Cardiac muscle cell (in vitro differentiated cells and primary cell): ENCODE data around the gene CCNQ. TPM values are rescaled to one million over a fixed set of nuclear protein-coding genes. Genes with fewer than 3 reads are reported as not detected.

Source experiments
- DNase-seq, 2 donors: peaks; one replicate each; pipeline versions ENCODE4 v3.0.0 to v3.0.0-alpha.2; 2010 to 2017; ENCODE audit warnings: low read depth in 1 of 2, low spot score in 1 of 2
- H3K27ac ChIP-seq: fragments of 200-600 bp; sonication (generic); 2 replicates; pipeline ENCODE4 v1.5.1; 2016
- H3K27me3 ChIP-seq: fragments of 200-600 bp; sonication (generic); 2 replicates; pipeline ENCODE4 v1.6.0; 2016; ENCODE audit warnings: control low read depth
- H3K36me3 ChIP-seq: fragments of 200-600 bp; sonication (generic); 2 replicates; pipeline ENCODE4 v1.5.1; 2016; ENCODE audit warnings: control low read depth
- H3K4me1 ChIP-seq: fragments of 200-600 bp; sonication (generic); 2 replicates; pipeline ENCODE4 v1.8.1; 2017; ENCODE audit warnings: low read depth, mild to moderate bottlenecking, mixed run types
- H3K4me3 ChIP-seq: fragments of 200-600 bp; sonication (generic); 2 replicates; pipeline ENCODE4 v1.5.1; 2016; ENCODE audit warnings: mild to moderate bottlenecking
- H3K9me3 ChIP-seq: fragments of 200-600 bp; sonication (generic); 2 replicates; pipeline ENCODE4 v1.5.1; 2017; ENCODE audit warnings: low read depth, mild to moderate bottlenecking, control low read depth
- CTCF ChIP-seq: IDR thresholded peaks from 2 replicates; pipeline ENCODE4 v1.5.1; 2012; ENCODE audit warnings: low read depth, mild to moderate bottlenecking, low read length
- polyA plus RNA-seq: library from polyadenylated mRNA; unstranded; fragments of >200 nt; fragmentation: Nextera tagmentation; extraction: Ambion mirVana; gene quantifications from 2 replicates; pipeline ENCODE4 v1.2.1, GENCODE V29; 2016
- total RNA-seq: library from RNA; depleted of rRNA; stranded (reverse); fragments of >200 nt; gene quantifications from 2 replicates; pipeline ENCODE4 v1.2.3, GENCODE V29; 2016

Gene CCNQ
- total and polyA plus RNA-seq, 2 experiments from 2014 or later, result 28.5 to 37.0 TPM

GRCh38 chrX:153634236-153634635 lies 35.3 kb upstream of the CCNQ start:
- DNase-seq, result no peak
- no peak for TF ChIP-seq CTCF
- Histone ChIP-seq H3K4me3 (no peak overlapping the region), H3K4me1 (no peaks in the 10 kb centered on the region), H3K9me3 (no peaks in the 10 kb centered on the region), H3K27ac (no peak overlapping the region), H3K27me3 (no peaks in the 10 kb centered on the region), H3K36me3 (no peaks in the 10 kb centered on the region)

GRCh38 chrX:153633607-153634180 lies 34.8 kb upstream of the CCNQ start:
- Histone ChIP-seq H3K36me3 (no peaks in the 10 kb centered on the region), H3K9me3 (no peaks in the 10 kb centered on the region), H3K4me1 (no peaks in the 10 kb centered on the region), H3K27me3 (no peaks in the 10 kb centered on the region), H3K4me3 (no peak overlapping the region), H3K27ac (no peak overlapping the region)
- TF ChIP-seq CTCF, result no peak
- DNase-seq, result no peak

GRCh38 chrX:153633048-153633447 lies 34.1 kb upstream of the CCNQ start:
- no peak for DNase-seq
- H3K36me3 ChIP-seq, result no peaks in the 10 kb centered on the region
- TF ChIP-seq CTCF, result no peak
- H3K27ac ChIP-seq, result no peak overlapping the region
- H3K27me3 ChIP-seq, result no peaks in the 10 kb centered on the region
- no peak overlapping the region for H3K4me3 ChIP-seq
- no peaks in the 10 kb centered on the region for H3K4me1 ChIP-seq
- no peaks in the 10 kb centered on the region for H3K9me3 ChIP-seq

GRCh38 chrX:153632595-153632946 lies 33.6 kb upstream of the CCNQ start:
- no peaks in the 10 kb centered on the region for H3K36me3 ChIP-seq
- TF ChIP-seq CTCF, result no peak
- H3K4me3 ChIP-seq, result no peak overlapping the region
- DNase-seq, result no peak
- H3K27me3 ChIP-seq, result no peaks in the 10 kb centered on the region
- H3K9me3 ChIP-seq, result no peaks in the 10 kb centered on the region
- H3K4me1 ChIP-seq, result no peaks in the 10 kb centered on the region
- no peak overlapping the region for H3K27ac ChIP-seq

- Histone ChIP-seq H3K4me1 (no peaks in the 10 kb centered on the region), H3K36me3 (no peaks in the 10 kb centered on the region), H3K27ac (no peak overlapping the region), H3K9me3 (no peaks in the 10 kb centered on the region), H3K27me3 (no peaks in the 10 kb centered on the region), H3K4me3 (no peak overlapping the region)
- no peak for TF ChIP-seq CTCF
- no peak for DNase-seq
These were observed 33.1 kb upstream of the CCNQ start for GRCh38 chrX:153631907-153632594.
